ENCODE data around the gene SCMH1. TPM values are rescaled to one million over a fixed set of nuclear protein-coding genes. Genes with fewer than 3 reads are reported as not detected.

Gene SCMH1
- total and polyA plus RNA-seq, 2 experiments from 2014 or later: 48.1 to 52.3 TPM

GRCh38 chr1:41037116-41037903 lies 204.8 kb downstream of the SCMH1 start:
- 98% methylated on average over 3 of the region's 3 CpGs for WGBS (ENCODE audit: low lambda C conversion rate, missing lambda C conversion rate)
- TF ChIP-seq EZH2 (IDR thresholded peaks at IDR 0.05; ENCODE audit: borderline replicate concordance): no peak
- Histone ChIP-seq H2AFZ (no peak overlapping the region), H3K27me3 (no peaks in the 10 kb centered on the region), H3K27ac (no peak overlapping the region), H3K4me3 (no peak overlapping the region), H3K9me2 (replicated peaks; ENCODE audit: insufficient read depth) (no peaks in the 10 kb centered on the region), H4K20me1 (ENCODE audit: insufficient read depth, poor library complexity, severe bottlenecking) (no peaks in the 10 kb centered on the region), H3K36me3 (replicated peaks; ENCODE audit: insufficient read depth, low read depth) (no peaks in the 10 kb centered on the region), H3K79me2 (no peaks in the 10 kb centered on the region), H3K4me1 (ENCODE audit: insufficient read depth) (no peaks in the 10 kb centered on the region), H3K9me3 (ENCODE audit: low read depth) (no peaks in the 10 kb centered on the region), H3K4me2 (no peak overlapping the region)
- DNase-seq (ENCODE audit: low spot score): no peak

- Histone ChIP-seq H3K4me1 (ENCODE audit: insufficient read depth) (no peaks in the 10 kb centered on the region), H4K20me1 (ENCODE audit: insufficient read depth, poor library complexity, severe bottlenecking) (no peaks in the 10 kb centered on the region), H3K27ac (no peak overlapping the region), H3K9me2 (replicated peaks; ENCODE audit: insufficient read depth) (no peaks in the 10 kb centered on the region), H2AFZ (no peak overlapping the region), H3K79me2 (no peaks in the 10 kb centered on the region), H3K9me3 (ENCODE audit: low read depth) (no peaks in the 10 kb centered on the region), H3K27me3 (no peaks in the 10 kb centered on the region), H3K4me2 (no peak overlapping the region), H3K36me3 (replicated peaks; ENCODE audit: insufficient read depth, low read depth) (no peaks in the 10 kb centered on the region), H3K4me3 (no peak overlapping the region)
- TF ChIP-seq CTCF (IDR thresholded peaks at IDR 0.05; ENCODE audit: poor library complexity) (no peak), EZH2 (IDR thresholded peaks at IDR 0.05; ENCODE audit: borderline replicate concordance) (no peak), EZH2phosphoT487 (IDR thresholded peaks at IDR 0.05; ENCODE audit: low read depth, severe bottlenecking, unreplicated experiment) (no peak)
- 95% methylated on average over 3 of the region's 3 CpGs for WGBS (ENCODE audit: low lambda C conversion rate, missing lambda C conversion rate)
- no peak for DNase-seq (ENCODE audit: low spot score)
These were observed 208.8 kb downstream of the SCMH1 start for GRCh38 chr1:41033272-41033671.

- Histone ChIP-seq H3K79me2 (no peaks in the 10 kb centered on the region), H3K4me1 (ENCODE audit: insufficient read depth) (no peaks in the 10 kb centered on the region), H3K4me2 (no peak overlapping the region), H3K4me3 (no peak overlapping the region), H4K20me1 (ENCODE audit: insufficient read depth, poor library complexity, severe bottlenecking) (no peaks in the 10 kb centered on the region), H3K9me3 (ENCODE audit: low read depth) (no peaks in the 10 kb centered on the region), H3K27me3 (no peaks in the 10 kb centered on the region), H3K27ac (no peak overlapping the region), H2AFZ (no peak overlapping the region), H3K9me2 (replicated peaks; ENCODE audit: insufficient read depth) (no peaks in the 10 kb centered on the region), H3K36me3 (replicated peaks; ENCODE audit: insufficient read depth, low read depth) (no peaks in the 10 kb centered on the region)
- WGBS (ENCODE audit: low lambda C conversion rate, missing lambda C conversion rate): 98% methylated on average over 2 of the region's 2 CpGs
- TF ChIP-seq EZH2phosphoT487 (IDR thresholded peaks at IDR 0.05; ENCODE audit: low read depth, severe bottlenecking, unreplicated experiment): no peak
- TF ChIP-seq EZH2 (IDR thresholded peaks at IDR 0.05; ENCODE audit: borderline replicate concordance): no peak
- TF ChIP-seq CTCF (IDR thresholded peaks at IDR 0.05; ENCODE audit: poor library complexity): no peak
- DNase-seq (ENCODE audit: low spot score): no peak
These were observed 210.0 kb downstream of the SCMH1 start for GRCh38 chr1:41032147-41032546.

- TF ChIP-seq EZH2 (IDR thresholded peaks at IDR 0.05; ENCODE audit: borderline replicate concordance) (no peak), EZH2phosphoT487 (IDR thresholded peaks at IDR 0.05; ENCODE audit: low read depth, severe bottlenecking, unreplicated experiment) (no peak), CTCF (IDR thresholded peaks at IDR 0.05; ENCODE audit: poor library complexity) (no peak)
- Histone ChIP-seq H3K79me2 (no peaks in the 10 kb centered on the region), H3K36me3 (replicated peaks; ENCODE audit: insufficient read depth, low read depth) (no peaks in the 10 kb centered on the region), H3K27me3 (no peaks in the 10 kb centered on the region), H3K9me3 (ENCODE audit: low read depth) (no peaks in the 10 kb centered on the region), H3K27ac (no peak overlapping the region), H3K4me2 (no peak overlapping the region), H4K20me1 (ENCODE audit: insufficient read depth, poor library complexity, severe bottlenecking) (no peaks in the 10 kb centered on the region), H3K4me1 (ENCODE audit: insufficient read depth) (no peaks in the 10 kb centered on the region), H3K9me2 (replicated peaks; ENCODE audit: insufficient read depth) (no peaks in the 10 kb centered on the region), H2AFZ (no peak overlapping the region), H3K4me3 (no peak overlapping the region)
- no peak for DNase-seq (ENCODE audit: low spot score)
- 87% methylated on average over 8 of the region's 8 CpGs for WGBS (ENCODE audit: low lambda C conversion rate, missing lambda C conversion rate)
These were observed 211.1 kb downstream of the SCMH1 start for GRCh38 chr1:41030872-41031616.

Measured in hepatocyte (in vitro differentiated cells).